Islet precursor cell (in vitro differentiated cells): ENCODE measurements around the gene TMEM79.
"Not testable (repeated sequence)": the region's sequence is repeated elsewhere in the genome, so short reads cannot be mapped to it uniquely, and the experiment has no call there.

ENCODE experiments used
- DNase-seq: peaks from one replicate; pipeline ENCODE4 v3.0.0-alpha.2; 2018

TMEM79 gene

DNA sequence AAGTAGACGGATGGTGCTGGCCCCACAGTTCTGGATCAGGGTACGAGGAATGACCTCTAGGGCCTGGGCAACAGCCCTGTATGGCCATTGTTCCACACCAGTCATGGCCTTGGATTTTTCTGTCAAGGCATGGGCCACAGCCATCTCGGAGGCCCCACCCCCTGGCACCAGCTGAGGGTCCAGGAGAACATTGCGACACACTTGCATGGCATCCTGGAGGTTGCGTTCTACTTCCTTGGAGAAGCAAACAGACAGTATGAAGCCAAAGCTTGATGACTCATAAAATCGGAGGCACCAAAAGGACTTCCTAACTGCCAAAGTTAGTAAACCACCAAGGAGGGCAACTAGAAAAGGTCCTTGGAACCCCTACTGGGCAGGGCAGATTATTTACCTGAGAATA, 26.8 kb downstream of the TMEM79 start:
- no peak for DNase-seq

DNA sequence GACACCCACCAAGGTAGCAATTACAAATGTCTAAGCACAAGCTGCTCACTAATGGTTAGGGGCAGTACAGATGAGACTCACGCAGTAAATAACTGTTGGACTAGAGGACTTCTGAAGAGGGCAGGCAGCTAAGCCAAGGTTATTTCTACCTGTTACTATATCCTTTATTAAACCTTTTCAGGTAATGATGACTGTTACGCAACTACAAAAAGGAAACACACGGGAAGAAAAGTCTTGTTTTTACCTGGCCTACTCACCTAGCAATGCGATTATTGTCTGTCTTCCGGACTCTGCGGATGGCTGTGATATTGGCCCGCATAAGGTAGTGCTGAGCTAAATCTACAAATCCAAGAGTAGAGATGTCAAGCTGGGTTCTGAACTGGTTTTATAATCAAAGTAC, 32.8 kb downstream of the TMEM79 start:
- DNase-seq, result no peak

- no peak for DNase-seq
Measured at GRCh38 chr1:156319664-156320063, 35.5 kb downstream of the TMEM79 start.

DNA sequence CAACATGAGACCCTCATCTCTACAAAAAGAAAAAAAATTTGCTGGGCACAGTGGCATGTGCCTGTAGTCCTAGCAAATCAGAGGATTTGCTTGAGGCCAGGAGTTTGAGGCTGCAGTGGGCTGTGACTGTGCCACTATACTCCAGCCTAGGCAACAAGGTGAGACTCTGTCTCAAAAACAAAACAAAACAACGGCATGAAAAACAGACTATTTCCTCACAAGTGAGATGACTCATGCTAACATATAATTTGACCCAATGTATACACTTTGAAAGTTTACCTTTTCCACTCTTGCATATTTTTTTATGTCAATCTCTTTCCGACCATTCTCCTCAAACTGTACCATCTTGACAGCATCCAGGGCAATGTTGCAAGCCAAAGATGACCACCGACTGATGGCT, 36.4 kb downstream of the TMEM79 start:
- DNase-seq, result no peak

GRCh38 chr1:156323179-156323578, 39.1 kb downstream of the TMEM79 start:
- DNase-seq, result not testable (repeated sequence)

- no peak for DNase-seq
Measured at GRCh38 chr1:156336242-156336641, 52.1 kb downstream of the TMEM79 start.

GRCh38 chr1:156337052-156337887, 53.1 kb downstream of the TMEM79 start:
- no peak for DNase-seq

DNA sequence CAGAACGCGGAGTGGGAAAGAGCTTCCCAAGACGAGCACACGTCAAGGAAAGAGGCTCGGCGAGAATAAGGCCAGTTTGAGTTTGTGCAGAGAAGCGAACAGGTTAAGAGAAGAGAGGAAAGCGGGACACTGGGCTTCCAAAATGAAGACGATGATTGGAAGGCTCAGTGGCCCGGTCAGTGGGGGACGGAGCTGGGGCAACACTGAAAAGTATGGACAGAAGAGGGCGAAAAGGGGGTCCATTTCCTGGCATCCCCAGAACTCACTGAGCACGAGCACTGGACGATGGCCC, 53.7 kb downstream of the TMEM79 start:
- no peak for DNase-seq

GRCh38 chr1:156338180-156338976, 54.3 kb downstream of the TMEM79 start, which contains the start of the genes CCT3 and TSACC:
Gene CCT3 (minus strand): TSS chr1:156338292. CDS start chr1:156338184, 108 bp downstream.
Gene TSACC (plus strand): TSS chr1:156338526. CDS start chr1:156339758, 1,232 bp downstream.
- peak; percentile 100 for DNase-seq
